Measurements from ENCODE around the gene FOLR2.

The FOLR2 gene

GRCh38 chr11:72239849-72240460 is 23.4 kb downstream of the FOLR2 start:
- in situ Hi-C loops (cut with MboI; ENCODE audit: low sequenced_read_pairs) = no loop called here

- in situ Hi-C loops (cut with MboI; ENCODE audit: low sequenced_read_pairs) = no loop called here
Observed at GRCh38 chr11:72240461-72241290, 24.1 kb downstream of the FOLR2 start.

GRCh38 chr11:72241291-72241781 is 24.7 kb downstream of the FOLR2 start:
- in situ Hi-C loops (cut with MboI; ENCODE audit: low sequenced_read_pairs) = no loop called here

- in situ Hi-C loops (cut with MboI; ENCODE audit: low sequenced_read_pairs) = no loop called here
Observed at GRCh38 chr11:72242141-72242540, 25.5 kb downstream of the FOLR2 start.

DNA sequence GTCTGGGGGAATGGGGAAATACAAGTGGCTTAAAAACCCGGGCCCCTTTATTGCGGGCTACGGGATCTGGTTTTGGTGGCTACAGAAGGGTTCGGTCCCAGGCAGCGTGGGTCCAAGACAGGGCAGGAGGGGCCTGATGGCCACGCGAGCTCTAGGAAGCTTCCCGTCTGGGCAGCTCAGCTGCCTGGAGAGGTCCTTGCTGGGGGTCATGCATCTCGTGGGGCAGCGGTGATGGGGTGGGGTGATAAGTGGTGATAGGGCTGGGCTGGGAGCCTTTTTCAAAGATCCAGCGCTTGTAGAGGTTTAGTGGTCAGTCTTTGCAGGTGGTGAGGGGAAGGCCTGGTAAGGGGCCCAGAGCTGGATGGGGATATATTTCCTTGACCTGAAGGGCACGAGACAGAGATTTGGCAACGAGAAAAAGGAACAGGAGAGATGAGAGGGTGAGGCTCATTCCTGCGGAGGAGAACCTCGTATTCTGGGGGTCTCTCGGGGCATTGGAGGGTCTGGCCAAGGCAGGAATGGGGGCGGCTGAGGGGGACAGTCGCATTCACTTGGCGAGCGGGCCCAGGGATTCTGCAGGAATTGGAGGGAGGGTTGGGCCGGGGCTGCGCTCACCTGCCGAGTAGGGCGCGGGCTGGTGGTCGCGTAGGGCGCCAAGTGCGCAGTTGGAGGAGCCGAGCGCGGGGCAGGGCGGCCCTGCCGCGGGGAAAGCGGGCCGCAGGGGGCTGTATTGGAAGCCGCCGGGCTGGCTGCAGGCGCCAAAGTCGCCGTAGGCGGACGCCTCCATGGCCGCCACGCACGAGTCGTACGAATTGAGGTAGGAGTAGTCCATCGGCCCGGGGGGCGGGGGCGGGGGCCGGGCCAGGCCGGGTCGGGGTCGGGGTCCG is 26.8 kb downstream of the FOLR2 start:
- in situ Hi-C loops (cut with MboI; ENCODE audit: low sequenced_read_pairs) = no loop called here

DNA sequence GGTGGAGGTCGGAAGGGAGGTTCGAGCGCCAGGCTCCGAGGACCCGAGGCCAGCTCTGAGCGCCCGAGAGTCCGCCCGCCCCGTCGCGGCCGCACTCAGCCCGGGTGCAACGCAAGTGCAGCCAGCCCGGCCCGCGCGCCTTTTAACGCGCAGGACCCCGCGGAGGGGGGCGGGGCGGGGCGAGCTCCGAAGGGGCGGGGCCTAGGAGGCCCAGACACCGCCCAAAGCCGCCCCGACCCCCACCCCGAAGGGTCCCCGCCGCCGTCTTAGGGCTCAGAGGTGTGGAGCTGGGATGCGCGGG is 27.4 kb downstream of the FOLR2 start, which contains the start of gene PHOX2A:
PHOX2A (minus strand) TSS at position 117 of the 301 bp plus-strand sequence. CDS start 172 bp downstream, outside the sequence.
- in situ Hi-C loops (cut with MboI; ENCODE audit: low sequenced_read_pairs) = no loop called here

DNA sequence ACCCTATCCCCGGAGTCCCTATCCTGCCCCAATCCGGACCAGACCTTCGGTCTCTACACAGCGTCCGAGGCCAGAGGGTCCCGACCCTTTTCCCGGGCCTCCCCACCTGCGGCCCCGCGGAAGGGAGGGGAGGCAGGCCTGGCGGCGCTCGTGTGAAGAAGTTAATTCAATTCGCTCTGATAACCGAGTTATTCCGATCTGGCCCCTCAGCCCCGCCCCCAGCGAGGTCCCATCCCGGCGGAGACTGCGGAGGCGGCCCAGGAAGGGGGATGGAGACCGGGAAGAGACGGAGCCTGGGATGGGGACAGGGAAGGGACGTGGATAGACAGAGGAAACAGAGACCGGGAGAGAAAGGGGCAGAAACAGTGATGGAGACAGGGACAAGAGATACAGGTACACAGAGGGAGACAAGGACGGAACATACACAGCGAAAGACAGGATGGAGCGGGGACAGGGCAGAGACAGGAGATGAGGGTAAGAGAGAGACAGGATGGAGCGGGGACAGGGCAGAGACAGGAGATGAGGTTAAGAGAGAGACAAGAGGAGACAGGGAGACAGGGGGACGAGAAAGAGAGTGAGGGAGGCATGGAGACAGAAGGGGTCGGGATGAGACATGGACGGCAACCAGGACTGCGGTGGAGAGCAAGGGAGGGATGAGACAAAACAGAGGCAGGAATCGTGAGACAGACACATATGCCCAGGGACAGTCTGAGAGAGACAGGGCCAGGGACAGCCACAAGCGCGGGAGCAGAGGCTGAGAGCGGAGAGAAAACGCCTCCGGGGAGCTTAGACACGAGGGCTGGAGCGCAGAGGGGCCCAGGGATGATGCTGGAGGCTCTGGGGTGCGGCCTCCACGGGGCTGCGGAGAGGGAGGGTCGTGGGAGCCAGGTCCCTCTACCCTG is 28.0 kb downstream of the FOLR2 start:
- in situ Hi-C loops (cut with MboI; ENCODE audit: low sequenced_read_pairs) = no loop called here

DNA sequence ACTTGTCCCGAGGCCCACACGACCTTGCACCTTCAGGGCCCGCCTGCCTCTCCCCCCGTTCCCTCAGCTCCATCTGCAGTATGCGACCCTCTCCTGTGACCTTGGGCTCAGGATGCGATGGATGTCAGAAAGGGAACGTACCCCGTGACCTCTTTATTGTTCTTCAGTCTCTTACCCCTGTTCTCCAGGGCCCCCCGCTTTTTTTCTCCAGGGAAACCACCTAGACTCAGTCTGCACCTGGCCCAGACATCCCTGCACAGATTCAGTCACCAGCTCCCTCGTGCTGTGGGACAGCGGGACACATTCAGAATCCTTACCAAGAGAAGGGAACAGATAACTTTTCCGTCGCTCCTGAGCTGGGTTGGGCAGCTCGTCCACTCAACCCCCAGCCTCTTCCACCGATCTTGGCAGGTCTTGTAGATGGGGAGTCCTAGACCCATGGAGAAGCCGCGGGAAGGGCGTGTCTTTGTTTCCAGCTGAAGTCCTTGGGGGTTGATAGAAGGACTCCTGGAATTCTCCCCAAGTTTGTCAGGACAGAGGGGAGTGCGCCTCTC is 28.7 kb downstream of the FOLR2 start:
- in situ Hi-C loops (cut with MboI; ENCODE audit: low sequenced_read_pairs) = no loop called here

DNA sequence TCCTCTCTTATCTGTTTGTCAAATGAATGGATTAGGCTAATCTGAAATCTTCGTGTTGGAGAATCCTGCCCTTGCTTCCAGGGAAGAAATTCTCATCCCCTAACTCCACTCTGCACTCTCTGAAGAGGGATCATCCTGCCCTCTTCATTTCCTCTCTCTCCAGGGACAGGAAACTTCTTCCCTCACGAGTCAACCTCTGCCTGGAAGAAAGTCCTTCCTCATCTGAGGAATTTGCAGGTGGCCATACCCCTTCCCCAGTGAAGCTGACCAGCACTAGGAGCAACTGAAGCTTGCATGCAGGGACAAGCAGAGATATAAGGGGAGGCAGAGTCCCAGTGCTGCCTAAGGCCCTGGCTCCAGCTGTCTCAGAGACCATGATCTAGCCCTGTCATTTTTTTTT is 31.0 kb downstream of the FOLR2 start:
- in situ Hi-C loops (cut with MboI; ENCODE audit: low sequenced_read_pairs) = no loop called here

GRCh38 chr11:72249961-72250360 is 33.4 kb downstream of the FOLR2 start:
- in situ Hi-C loops (cut with MboI; ENCODE audit: low sequenced_read_pairs) = no loop called here

DNA sequence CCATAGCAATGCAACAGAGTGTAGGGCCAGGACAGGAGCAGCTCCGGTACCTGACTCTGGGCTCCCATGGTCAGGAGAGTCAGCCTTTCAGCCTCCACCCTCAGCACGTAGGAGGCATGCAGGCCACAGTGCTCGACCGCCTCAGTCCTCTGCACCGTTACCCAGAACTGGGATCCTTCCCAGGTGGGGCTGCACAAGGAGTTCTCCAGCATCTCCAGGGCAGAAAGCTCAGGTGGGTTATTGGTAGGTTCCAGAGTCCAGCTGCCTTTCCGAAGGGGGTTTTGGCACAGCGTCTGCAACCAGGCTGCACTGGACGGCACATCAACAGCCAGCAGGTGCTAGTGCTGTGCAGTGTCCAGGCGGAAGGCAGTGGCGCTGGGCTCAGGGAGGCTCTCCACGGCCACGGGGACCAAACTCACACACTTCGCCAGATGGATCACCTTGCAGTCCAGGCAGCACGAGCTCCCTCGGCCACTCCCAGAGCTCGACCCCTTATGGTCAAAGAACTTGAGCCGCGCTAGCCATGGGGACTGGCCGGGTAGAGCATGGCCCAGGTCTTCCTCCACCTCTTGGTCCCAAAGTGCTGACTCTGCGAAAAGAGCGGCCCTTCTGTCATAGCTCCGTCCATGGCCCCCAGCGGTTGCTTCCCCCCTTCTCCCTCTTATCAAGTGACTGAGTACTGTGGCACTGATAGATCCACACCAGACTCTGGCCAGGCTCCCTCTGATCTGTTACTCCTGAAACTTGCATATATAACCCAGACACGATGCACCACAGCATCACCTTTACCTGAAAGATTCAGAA is 34.3 kb downstream of the FOLR2 start:
- in situ Hi-C loops (cut with MboI; ENCODE audit: low sequenced_read_pairs) = no loop called here

DNA sequence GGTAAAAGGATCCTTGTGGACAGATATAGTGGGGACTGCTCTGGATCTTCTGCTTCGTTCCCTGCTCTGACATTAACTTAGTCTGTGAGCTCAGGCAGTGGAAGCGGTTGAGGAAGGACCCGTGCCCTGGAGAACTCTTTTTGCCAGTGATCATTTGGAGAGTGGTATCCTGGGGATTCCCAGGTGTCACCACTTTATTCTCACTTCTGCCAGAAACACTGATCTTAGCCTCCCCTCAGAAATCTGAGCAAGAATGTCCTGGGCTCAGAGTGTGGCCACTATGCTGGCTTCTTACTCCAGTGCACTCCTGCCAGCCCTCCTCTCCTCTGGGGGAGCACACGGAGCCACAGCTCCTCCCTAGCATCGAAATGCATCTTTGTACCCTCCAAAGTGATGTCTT is 35.0 kb downstream of the FOLR2 start:
- in situ Hi-C loops (cut with MboI; ENCODE audit: low sequenced_read_pairs) = no loop called here

GRCh38 chr11:72253392-72253791 is 36.8 kb downstream of the FOLR2 start:
- in situ Hi-C loops (cut with MboI; ENCODE audit: low sequenced_read_pairs) = no loop called here

GRCh38 chr11:72254299-72254993 is 37.9 kb downstream of the FOLR2 start:
- in situ Hi-C loops (cut with MboI; ENCODE audit: low sequenced_read_pairs) = no loop called here

GRCh38 chr11:72257570-72257969 is 41.0 kb downstream of the FOLR2 start:
- in situ Hi-C loops (cut with MboI; ENCODE audit: low sequenced_read_pairs) = no loop called here

DNA sequence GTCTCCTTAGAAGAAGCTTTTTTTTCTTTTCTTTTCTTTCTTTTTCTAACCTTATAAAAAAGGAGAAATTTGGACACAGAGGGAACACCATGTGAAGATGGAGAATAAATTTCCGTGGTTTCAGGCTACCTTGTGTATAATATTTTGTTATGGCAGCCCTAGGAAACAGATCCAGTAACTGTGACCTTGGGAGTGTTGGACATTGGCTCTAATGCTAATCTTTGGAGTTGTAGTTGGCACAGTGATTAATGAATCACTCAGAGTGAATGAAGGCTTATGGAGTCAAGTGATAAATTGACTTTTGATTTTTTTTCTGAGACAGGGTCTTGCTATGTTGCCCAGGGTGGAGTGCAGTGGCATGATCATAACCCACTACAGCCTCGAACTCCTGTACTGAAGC is 42.9 kb downstream of the FOLR2 start:
- in situ Hi-C loops (cut with MboI; ENCODE audit: low sequenced_read_pairs) = no loop called here

GRCh38 chr11:72260574-72260973 is 44.0 kb downstream of the FOLR2 start:
- in situ Hi-C loops (cut with MboI; ENCODE audit: low sequenced_read_pairs) = no loop called here

DNA sequence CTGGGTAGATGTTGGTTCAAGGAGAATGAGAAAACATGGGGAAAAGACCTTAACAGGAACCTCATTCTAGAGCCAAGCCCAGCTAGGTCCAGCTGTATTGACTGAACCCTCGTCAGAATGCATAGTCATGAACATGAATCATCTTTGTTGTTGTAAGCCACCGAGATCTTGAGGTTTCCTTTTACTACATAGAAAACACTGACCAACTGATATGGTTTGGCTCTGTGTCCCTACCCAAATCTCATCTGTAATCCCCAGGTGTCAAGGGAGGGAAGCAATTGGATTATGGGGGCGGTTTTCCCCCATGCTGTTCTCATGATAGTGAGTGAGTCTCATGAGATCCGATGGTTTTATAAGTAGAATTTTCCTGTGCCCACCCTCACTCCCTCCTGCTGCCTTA is 46.8 kb downstream of the FOLR2 start:
- in situ Hi-C loops (cut with MboI; ENCODE audit: low sequenced_read_pairs) = no loop called here

DNA sequence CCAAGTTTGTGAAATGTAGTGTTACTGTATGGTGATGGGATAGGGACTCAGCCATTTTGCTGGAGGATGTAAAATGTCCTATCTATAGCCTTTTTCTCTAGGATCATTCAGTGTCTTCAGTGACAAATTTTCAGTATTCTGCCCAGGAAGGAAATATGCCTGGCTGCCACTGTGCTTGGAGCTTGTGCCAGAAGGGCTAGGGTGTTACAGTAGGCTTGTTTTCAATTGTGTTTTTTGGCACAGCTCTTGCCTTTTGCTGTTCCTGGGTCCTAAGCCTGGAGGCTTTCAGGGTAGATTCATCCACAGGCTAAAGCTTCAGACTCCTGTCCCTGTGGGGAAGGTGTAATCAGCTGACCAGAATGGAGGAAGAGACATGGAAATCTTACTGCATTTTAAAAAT is 49.4 kb downstream of the FOLR2 start:
- in situ Hi-C loops (cut with MboI; ENCODE audit: low sequenced_read_pairs) = no loop called here

All from hTERT RPE-1 (cell line).